ENCODE measurements around the gene SCG3.

SCG3 gene

GRCh38 chr15:51724199-51724598, 42.9 kb downstream of the SCG3 start:
- H3K27me3 ChIP-seq (ENCODE audit: control insufficient read depth in 5 of 5, insufficient read depth in 4 of 5, low read length in 5 of 5) = no peaks in the 10 kb centered on the region
- no peak overlapping the region for H3K27ac ChIP-seq (ENCODE audit: low read depth, low read length)
- no peak overlapping the region for H3K9ac ChIP-seq (ENCODE audit: low read length in 5 of 5)
- peaks cover 0 to 30% (median 6%) of the 10 kb centered on the region in 5 donors for H3K4me1 ChIP-seq (ENCODE audit: control insufficient read depth in 5 of 5, insufficient read depth in 5 of 5, low read length in 5 of 5)
- H3K36me3 ChIP-seq (ENCODE audit: control insufficient read depth in 5 of 5, insufficient read depth in 5 of 5, low read length in 5 of 5) = peaks cover 0 to 14% (median 0%) of the 10 kb centered on the region in 5 donors
- no peaks in the 10 kb centered on the region for H3K9me3 ChIP-seq (ENCODE audit: control insufficient read depth in 5 of 5, low read length in 5 of 5)
- H3K4me3 ChIP-seq (ENCODE audit: low read depth in 1 of 5, low read length in 5 of 5) = no peak overlapping the region

GRCh38 chr15:51724673-51725072, 43.4 kb downstream of the SCG3 start:
- H3K9me3 ChIP-seq (ENCODE audit: control insufficient read depth in 5 of 5, low read length in 5 of 5) = no peaks in the 10 kb centered on the region
- H3K4me3 ChIP-seq (ENCODE audit: low read depth in 1 of 5, low read length in 5 of 5) = no peak overlapping the region
- no peaks in the 10 kb centered on the region for H3K27me3 ChIP-seq (ENCODE audit: control insufficient read depth in 5 of 5, insufficient read depth in 4 of 5, low read length in 5 of 5)
- no peak overlapping the region for H3K9ac ChIP-seq (ENCODE audit: low read length in 5 of 5)
- H3K4me1 ChIP-seq (ENCODE audit: control insufficient read depth in 5 of 5, insufficient read depth in 5 of 5, low read length in 5 of 5) = peaks cover 0 to 30% (median 6%) of the 10 kb centered on the region in 5 donors
- peak overlapping the region; percentile 3 for H3K27ac ChIP-seq (ENCODE audit: low read depth, low read length)
- peaks cover 0 to 14% (median 0%) of the 10 kb centered on the region in 5 donors for H3K36me3 ChIP-seq (ENCODE audit: control insufficient read depth in 5 of 5, insufficient read depth in 5 of 5, low read length in 5 of 5)

- H3K36me3 ChIP-seq (ENCODE audit: control insufficient read depth in 5 of 5, insufficient read depth in 5 of 5, low read length in 5 of 5) = peaks cover 0 to 10% (median 0%) of the 10 kb centered on the region in 5 donors
- H3K4me1 ChIP-seq (ENCODE audit: control insufficient read depth in 5 of 5, insufficient read depth in 5 of 5, low read length in 5 of 5) = peaks cover 0 to 32% (median 14%) of the 10 kb centered on the region in 5 donors
- no peak overlapping the region for H3K9ac ChIP-seq (ENCODE audit: low read length in 5 of 5)
- peak overlapping the region; percentile 24 for H3K27ac ChIP-seq (ENCODE audit: low read depth, low read length)
- no peaks in the 10 kb centered on the region for H3K27me3 ChIP-seq (ENCODE audit: control insufficient read depth in 5 of 5, insufficient read depth in 4 of 5, low read length in 5 of 5)
- no peak overlapping the region for H3K4me3 ChIP-seq (ENCODE audit: low read depth in 1 of 5, low read length in 5 of 5)
- H3K9me3 ChIP-seq (ENCODE audit: control insufficient read depth in 5 of 5, low read length in 5 of 5) = no peaks in the 10 kb centered on the region
These were observed 45.2 kb downstream of the SCG3 start for GRCh38 chr15:51726302-51727073.

GRCh38 chr15:51727141-51727897, 46.0 kb downstream of the SCG3 start:
- H3K9ac ChIP-seq (ENCODE audit: low read length in 5 of 5) = no peak overlapping the region

GRCh38 chr15:51731549-51732267, 50.4 kb downstream of the SCG3 start:
- Histone ChIP-seq H3K4me1 (ENCODE audit: control insufficient read depth in 5 of 5, insufficient read depth in 5 of 5, low read length in 5 of 5) (peaks cover 0 to 38% (median 31%) of the 10 kb centered on the region in 5 donors), H3K27me3 (ENCODE audit: control insufficient read depth in 5 of 5, insufficient read depth in 4 of 5, low read length in 5 of 5) (no peaks in the 10 kb centered on the region), H3K27ac (ENCODE audit: low read depth, low read length) (peak overlapping the region; percentile 28), H3K9ac (ENCODE audit: low read length in 5 of 5) (peak overlapping the region in 1 of 5 donors; percentile 21), H3K36me3 (ENCODE audit: control insufficient read depth in 5 of 5, insufficient read depth in 5 of 5, low read length in 5 of 5) (no peaks in the 10 kb centered on the region), H3K9me3 (ENCODE audit: control insufficient read depth in 5 of 5, low read length in 5 of 5) (no peaks in the 10 kb centered on the region), H3K4me3 (ENCODE audit: low read depth in 1 of 5, low read length in 5 of 5) (peak overlapping the region; percentile 6 to 57 (median 29))

More at GRCh38 chr15:51727141-51727897, 46.0 kb downstream of the SCG3 start:
- peaks cover 0 to 8% (median 0%) of the 10 kb centered on the region in 5 donors for H3K36me3 ChIP-seq (ENCODE audit: control insufficient read depth in 5 of 5, insufficient read depth in 5 of 5, low read length in 5 of 5)
- no peaks in the 10 kb centered on the region for H3K27me3 ChIP-seq (ENCODE audit: control insufficient read depth in 5 of 5, insufficient read depth in 4 of 5, low read length in 5 of 5)
- H3K4me3 ChIP-seq (ENCODE audit: low read depth in 1 of 5, low read length in 5 of 5) = no peak overlapping the region
- H3K27ac ChIP-seq (ENCODE audit: low read depth, low read length) = no peak overlapping the region
- peaks cover 0 to 34% (median 22%) of the 10 kb centered on the region in 5 donors for H3K4me1 ChIP-seq (ENCODE audit: control insufficient read depth in 5 of 5, insufficient read depth in 5 of 5, low read length in 5 of 5)
- no peaks in the 10 kb centered on the region for H3K9me3 ChIP-seq (ENCODE audit: control insufficient read depth in 5 of 5, low read length in 5 of 5)

- Histone ChIP-seq H3K4me3 (ENCODE audit: low read depth in 1 of 5, low read length in 5 of 5) (no peak overlapping the region), H3K36me3 (ENCODE audit: control insufficient read depth in 5 of 5, insufficient read depth in 5 of 5, low read length in 5 of 5) (no peaks in the 10 kb centered on the region), H3K9me3 (ENCODE audit: control insufficient read depth in 5 of 5, low read length in 5 of 5) (no peaks in the 10 kb centered on the region), H3K9ac (ENCODE audit: low read length in 5 of 5) (no peak overlapping the region), H3K27ac (ENCODE audit: low read depth, low read length) (no peak overlapping the region), H3K4me1 (ENCODE audit: control insufficient read depth in 5 of 5, insufficient read depth in 5 of 5, low read length in 5 of 5) (peaks cover 0 to 39% (median 27%) of the 10 kb centered on the region in 5 donors), H3K27me3 (ENCODE audit: control insufficient read depth in 5 of 5, insufficient read depth in 4 of 5, low read length in 5 of 5) (no peaks in the 10 kb centered on the region)
These were observed 51.3 kb downstream of the SCG3 start for GRCh38 chr15:51732646-51733045.

GRCh38 chr15:51735228-51736010, 54.1 kb downstream of the SCG3 start:
- no peaks in the 10 kb centered on the region for H3K27me3 ChIP-seq (ENCODE audit: control insufficient read depth in 5 of 5, insufficient read depth in 4 of 5, low read length in 5 of 5)
- no peaks in the 10 kb centered on the region for H3K36me3 ChIP-seq (ENCODE audit: control insufficient read depth in 5 of 5, insufficient read depth in 5 of 5, low read length in 5 of 5)
- no peaks in the 10 kb centered on the region for H3K9me3 ChIP-seq (ENCODE audit: control insufficient read depth in 5 of 5, low read length in 5 of 5)
- H3K4me1 ChIP-seq (ENCODE audit: control insufficient read depth in 5 of 5, insufficient read depth in 5 of 5, low read length in 5 of 5) = peaks cover 2 to 45% (median 32%) of the 10 kb centered on the region in 5 donors
- H3K9ac ChIP-seq (ENCODE audit: low read length in 5 of 5) = no peak overlapping the region
- H3K4me3 ChIP-seq (ENCODE audit: low read depth in 1 of 5, low read length in 5 of 5) = no peak overlapping the region
- H3K27ac ChIP-seq (ENCODE audit: low read depth, low read length) = no peak overlapping the region

GRCh38 chr15:51736069-51736468, 54.8 kb downstream of the SCG3 start:
- H3K4me1 ChIP-seq (ENCODE audit: control insufficient read depth in 5 of 5, insufficient read depth in 5 of 5, low read length in 5 of 5) = peaks cover 2 to 41% (median 29%) of the 10 kb centered on the region in 5 donors

GRCh38 chr15:51736751-51737521, 55.6 kb downstream of the SCG3 start:
- no peaks in the 10 kb centered on the region for H3K27me3 ChIP-seq (ENCODE audit: control insufficient read depth in 5 of 5, insufficient read depth in 4 of 5, low read length in 5 of 5)
- H3K9ac ChIP-seq (ENCODE audit: low read length in 5 of 5) = peak overlapping the region in 2 of 5 donors; percentile 34 to 62
- no peak overlapping the region for H3K27ac ChIP-seq (ENCODE audit: low read depth, low read length)
- H3K4me3 ChIP-seq (ENCODE audit: low read depth in 1 of 5, low read length in 5 of 5) = peak overlapping the region; percentile 71 to 84 (median 80)
- H3K4me1 ChIP-seq (ENCODE audit: control insufficient read depth in 5 of 5, insufficient read depth in 5 of 5, low read length in 5 of 5) = peaks cover 2 to 33% (median 21%) of the 10 kb centered on the region in 5 donors
- no peaks in the 10 kb centered on the region for H3K9me3 ChIP-seq (ENCODE audit: control insufficient read depth in 5 of 5, low read length in 5 of 5)
- no peaks in the 10 kb centered on the region for H3K36me3 ChIP-seq (ENCODE audit: control insufficient read depth in 5 of 5, insufficient read depth in 5 of 5, low read length in 5 of 5)

More at GRCh38 chr15:51736069-51736468, 54.8 kb downstream of the SCG3 start:
- H3K9me3 ChIP-seq (ENCODE audit: control insufficient read depth in 5 of 5, low read length in 5 of 5) = no peaks in the 10 kb centered on the region
- H3K27ac ChIP-seq (ENCODE audit: low read depth, low read length) = no peak overlapping the region
- peak overlapping the region in 3 of 5 donors; percentile 78 to 81 (median 80) for H3K4me3 ChIP-seq (ENCODE audit: low read depth in 1 of 5, low read length in 5 of 5)
- no peaks in the 10 kb centered on the region for H3K27me3 ChIP-seq (ENCODE audit: control insufficient read depth in 5 of 5, insufficient read depth in 4 of 5, low read length in 5 of 5)
- H3K36me3 ChIP-seq (ENCODE audit: control insufficient read depth in 5 of 5, insufficient read depth in 5 of 5, low read length in 5 of 5) = no peaks in the 10 kb centered on the region
- H3K9ac ChIP-seq (ENCODE audit: low read length in 5 of 5) = peak overlapping the region in 1 of 5 donors; percentile 34

All from subcutaneous abdominal adipose tissue (tissue), 5 donors.